GM19372 (cell line): ENCODE data around the gene EXOC4.
"Not testable (repeated sequence)": the region's sequence is repeated elsewhere in the genome, so short reads cannot be mapped to it uniquely, and the experiment has no call there.

Experiments
- ATAC-seq: cut with Tn5 transposase; IDR thresholded peaks from one replicate; pipeline ENCODE4 v1.9.1; 2021; ENCODE audit warnings: mild to moderate bottlenecking, low read depth, moderate library complexity; ENCODE audit not compliant: unreplicated experiment

The EXOC4 gene

DNA sequence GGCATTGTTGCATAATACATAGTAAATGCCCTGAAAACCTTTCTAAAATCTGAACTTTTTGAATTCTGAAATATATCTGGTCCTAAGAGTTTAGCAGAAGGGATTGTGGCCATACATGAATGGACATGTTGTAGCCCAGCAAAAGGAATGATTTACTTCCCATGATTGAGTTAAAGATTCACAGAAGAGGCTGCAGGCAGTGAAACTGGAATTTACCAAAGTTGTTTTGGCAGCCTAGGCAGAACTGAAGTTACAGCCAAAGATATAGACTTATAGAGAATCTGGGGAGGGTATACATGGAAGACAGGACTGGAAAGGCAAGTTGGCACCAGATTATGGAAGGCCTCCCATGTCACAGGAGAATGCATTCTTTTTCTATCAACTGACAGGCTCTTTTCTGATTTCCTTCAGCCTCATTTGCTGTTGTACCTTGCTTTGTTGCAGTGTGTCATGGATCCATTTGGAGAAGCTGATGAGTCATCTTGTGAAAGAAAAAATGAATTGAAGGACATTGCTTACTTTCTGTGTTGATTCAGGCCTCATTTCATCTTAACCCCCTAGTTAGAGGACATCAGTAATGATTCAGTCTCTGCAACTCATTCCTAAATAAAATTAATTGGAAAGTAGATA is 518.1 kb downstream of the EXOC4 start:
- no peak for ATAC-seq

DNA sequence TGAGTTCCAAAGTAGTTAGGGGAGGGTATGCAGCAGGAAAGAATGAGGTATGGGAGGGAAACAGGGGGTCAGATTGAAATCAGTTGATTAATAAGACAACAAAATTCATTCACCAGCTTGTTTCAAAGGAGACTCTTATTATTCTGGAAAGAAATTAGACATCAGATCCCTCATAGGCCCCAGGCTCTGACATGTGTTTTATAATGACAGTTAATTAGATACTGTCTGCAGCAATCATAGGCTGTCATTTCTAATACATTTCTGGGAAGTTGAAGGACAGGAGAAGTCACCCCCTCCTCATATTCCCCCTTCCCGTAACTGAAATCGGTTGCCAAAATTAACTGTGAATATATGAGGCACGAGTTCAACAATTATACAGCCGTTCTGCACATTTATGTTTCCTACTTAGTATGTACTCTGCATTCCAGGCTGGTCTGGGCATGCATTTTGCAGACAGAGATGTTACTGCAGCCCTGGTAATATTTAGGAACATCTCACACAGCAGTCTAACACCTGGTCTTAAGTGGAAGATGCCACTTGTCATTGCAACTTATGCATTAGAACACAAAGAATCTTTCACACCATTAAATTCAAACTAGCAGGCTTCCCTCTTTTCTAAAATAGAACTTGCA is 519.0 kb downstream of the EXOC4 start:
- no peak for ATAC-seq

DNA sequence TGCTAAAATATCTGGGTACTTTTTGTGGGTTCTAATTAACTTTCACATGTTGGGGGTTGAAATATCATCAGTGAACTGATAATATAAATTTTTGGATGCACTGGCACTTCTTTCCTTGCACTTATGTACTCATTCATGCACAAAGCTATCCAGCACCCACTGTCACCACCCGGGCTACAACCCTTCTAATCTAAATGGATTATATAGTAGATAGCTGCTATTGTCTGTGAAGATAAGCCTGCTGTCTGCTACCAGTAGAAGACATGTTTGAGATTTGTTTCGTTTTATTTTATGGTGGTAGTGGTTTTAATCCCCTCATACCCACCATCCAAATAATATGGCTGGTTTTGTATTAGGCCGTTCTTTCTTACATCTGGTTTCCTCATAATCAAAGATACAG is 520.7 kb downstream of the EXOC4 start:
- no peak for ATAC-seq

DNA sequence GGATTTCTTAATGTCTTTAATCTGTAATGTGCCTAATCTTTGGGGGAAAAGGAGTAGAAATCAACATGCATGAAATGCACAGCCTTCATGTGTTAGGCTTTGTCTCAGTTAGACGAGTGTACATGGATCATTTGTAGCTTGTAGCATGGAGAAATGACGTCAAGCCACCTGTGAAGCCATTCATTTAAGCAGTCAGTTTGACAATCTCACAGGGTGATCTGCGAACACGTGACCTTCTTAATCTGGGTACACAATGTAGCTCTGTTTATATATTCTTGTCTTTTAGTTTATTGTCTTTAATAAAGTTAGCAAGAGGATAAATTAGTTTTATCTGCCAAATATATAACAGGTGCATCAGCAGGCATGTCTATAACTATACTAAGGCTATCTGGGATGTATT is 522.3 kb downstream of the EXOC4 start:
- no peak for ATAC-seq

DNA sequence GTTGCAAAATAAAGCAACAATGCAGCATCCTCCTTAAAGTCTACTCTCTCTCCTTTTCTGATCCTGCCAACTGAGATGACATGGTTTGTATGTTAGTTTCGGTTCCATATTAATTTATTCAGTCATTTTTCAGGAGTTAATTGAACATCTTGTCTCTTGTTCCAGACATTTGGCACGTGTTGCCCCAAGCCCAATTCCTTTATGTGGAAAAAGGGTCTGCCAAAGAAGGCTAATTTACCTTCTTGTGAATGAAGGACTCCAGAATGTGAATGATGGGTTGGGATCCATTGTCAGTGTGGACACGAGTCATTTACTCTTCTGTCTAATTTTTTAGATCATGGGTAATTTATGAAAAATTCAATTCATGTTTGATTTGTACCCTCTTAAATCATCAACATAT is 523.4 kb downstream of the EXOC4 start:
- no peak for ATAC-seq

DNA sequence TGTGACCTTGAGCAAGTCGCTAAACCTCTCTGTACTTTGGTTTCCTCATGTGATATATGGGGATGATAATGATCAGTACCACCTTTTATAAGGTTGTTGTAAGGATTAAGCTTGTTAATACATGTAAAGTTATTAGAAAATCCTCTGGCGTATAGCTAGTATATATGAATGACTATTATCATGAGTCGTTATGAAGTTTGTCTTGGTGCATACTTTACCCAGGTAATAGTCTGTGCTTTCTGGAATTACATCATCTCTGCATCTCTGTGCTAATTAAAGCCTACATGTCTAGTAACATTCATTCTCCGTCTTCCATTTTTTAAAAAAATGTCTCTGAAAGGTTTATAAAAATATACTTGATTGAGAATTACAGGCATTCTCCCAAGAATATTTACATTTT is 524.8 kb downstream of the EXOC4 start:
- ATAC-seq = no peak

DNA sequence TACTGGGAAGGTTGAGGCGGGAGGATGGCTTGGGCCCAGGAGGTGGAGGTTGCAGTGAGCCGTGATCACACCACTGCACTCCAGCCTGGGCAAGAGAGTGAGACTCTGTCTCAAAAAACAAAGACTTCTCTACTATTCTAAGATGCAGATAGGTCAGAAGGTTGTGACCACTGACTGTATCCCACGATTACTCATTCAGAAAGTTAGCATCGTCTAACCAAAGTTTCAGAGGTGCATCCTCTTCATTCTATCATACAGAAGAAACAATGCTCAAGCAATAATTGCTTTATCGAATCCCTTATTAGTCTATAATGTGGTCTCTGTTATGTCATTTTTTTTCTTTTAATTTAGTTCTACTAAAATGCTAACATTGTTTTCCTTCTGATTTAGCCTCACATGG is 525.6 kb downstream of the EXOC4 start:
- ATAC-seq = no peak

DNA sequence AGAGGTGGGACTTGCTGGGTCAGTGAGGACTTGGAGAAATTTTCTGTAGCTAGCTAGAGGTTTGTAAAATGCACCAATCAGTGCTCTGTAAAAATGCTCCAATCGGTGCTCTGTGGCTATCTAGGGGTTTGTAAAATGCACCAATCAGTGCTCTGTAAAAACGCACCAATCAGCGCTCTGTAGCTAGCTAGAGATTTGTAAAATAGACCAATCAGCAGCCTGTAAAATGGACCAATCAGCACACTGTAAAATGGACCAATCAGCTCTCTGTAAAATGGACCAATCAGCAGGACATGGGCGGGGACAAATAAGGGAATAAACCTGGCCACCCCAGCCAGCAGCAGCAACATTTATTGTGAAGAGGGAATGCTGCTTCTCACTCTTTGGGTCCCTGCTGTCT is 526.7 kb downstream of the EXOC4 start:
- ATAC-seq = not testable (repeated sequence)

DNA sequence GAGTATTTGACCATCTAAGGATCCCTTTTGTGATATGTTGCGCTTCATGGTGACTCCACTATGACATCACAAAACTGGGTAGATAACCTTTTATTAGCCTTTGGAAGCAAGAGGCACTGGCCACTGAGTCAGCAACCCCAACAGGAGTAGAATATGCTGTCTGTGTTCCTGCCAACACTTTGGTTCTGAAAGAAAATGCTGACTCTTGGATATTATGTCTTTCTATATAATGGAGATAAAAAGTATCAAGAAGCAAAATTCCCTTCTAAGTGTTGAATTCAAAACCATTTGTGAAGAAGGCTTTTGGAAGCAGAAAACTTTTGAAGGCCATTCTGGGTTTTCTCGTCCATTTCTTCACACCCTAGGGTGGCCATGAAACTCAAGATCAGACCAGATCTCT is 528.0 kb downstream of the EXOC4 start:
- no peak for ATAC-seq

DNA sequence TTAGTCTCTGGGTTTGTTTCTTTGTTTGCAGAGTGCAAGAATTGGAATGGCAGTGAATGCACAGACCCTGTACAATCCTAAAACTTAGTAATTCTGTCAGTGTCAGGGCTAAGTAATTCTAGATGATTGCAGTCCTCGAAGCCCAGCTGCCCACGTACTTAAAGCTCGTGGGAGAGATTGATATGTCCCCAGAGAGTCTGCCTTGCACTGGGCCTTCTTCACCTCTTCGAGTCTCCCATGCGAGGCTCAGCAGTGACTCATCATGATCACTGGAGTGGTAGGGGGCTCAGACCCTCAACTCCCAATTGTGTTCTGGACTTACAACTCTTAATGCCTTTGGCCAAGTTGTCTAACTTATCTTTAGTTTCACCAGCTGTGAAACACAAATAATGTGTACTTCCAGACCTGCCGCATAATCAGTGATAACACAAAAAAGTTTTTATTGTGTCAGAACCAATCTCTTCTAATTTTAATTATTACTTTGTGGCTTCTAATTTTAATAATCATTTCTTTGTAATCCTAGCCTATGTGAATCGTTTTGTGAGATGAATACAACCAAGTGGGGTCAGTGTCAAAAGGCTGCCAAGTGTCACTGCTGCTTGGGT is 528.7 kb downstream of the EXOC4 start:
- ATAC-seq = no peak

DNA sequence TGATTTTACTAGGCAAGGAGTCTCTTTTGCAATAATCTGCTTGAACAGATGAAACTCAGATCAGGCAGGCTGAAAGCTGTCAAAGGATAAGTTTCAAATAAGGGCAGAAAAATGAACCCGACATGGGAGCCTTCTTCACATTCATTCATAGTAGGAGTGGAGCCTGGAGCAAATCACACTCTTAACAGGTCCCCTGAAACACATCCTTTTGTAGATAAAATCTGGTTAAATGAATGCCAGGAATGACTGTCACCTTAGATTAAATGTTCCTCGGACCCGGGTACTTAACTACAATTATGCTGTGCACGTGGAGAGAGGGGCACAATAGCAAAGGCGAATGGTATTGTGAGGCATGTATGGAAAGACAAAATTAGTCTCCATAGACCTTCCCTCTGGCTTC is 529.6 kb downstream of the EXOC4 start:
- no peak for ATAC-seq

DNA sequence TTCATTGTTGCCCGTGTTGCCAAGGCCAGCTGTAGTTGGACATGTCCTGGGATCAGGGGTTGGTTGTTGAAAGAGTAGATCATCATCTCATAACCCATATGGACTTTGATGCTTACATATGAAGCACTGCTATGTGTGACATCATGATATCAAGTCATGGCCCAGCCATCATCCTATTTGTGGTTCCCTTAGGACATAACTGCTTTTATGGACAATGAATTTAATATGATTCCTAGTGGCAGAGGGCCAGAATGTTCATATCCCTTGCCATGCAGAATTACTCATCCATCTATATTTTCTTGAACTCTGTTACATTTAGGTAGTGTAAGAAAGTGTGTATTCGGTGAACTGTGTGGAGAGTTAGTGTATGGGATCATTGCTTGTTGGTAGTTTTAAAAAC is 530.4 kb downstream of the EXOC4 start:
- no peak for ATAC-seq

DNA sequence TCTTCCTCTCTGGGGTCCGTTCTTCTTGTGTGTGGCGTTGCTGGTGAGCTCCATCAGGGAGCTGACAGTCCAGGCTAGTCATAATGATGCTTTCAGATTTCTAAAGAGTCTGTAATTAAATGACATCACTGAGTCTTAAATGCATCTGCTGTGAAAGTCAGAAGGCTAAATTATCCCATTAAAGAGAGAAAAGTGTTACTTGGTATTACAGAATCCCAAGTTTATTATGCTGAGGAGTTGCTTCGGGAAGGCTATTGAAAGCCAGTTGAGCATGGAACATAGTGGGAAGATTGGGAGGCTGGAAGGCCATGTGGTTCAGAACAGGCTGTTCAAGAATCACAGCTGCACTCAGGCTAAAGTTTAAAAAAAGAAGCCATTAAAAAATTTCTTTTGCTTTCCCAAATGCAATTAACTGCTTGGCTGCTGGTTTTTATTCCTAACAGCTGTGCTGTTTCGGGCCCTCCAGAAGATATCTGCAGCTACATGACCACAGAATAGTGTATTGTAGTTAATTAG is 531.7 kb downstream of the EXOC4 start:
- ATAC-seq = no peak

DNA sequence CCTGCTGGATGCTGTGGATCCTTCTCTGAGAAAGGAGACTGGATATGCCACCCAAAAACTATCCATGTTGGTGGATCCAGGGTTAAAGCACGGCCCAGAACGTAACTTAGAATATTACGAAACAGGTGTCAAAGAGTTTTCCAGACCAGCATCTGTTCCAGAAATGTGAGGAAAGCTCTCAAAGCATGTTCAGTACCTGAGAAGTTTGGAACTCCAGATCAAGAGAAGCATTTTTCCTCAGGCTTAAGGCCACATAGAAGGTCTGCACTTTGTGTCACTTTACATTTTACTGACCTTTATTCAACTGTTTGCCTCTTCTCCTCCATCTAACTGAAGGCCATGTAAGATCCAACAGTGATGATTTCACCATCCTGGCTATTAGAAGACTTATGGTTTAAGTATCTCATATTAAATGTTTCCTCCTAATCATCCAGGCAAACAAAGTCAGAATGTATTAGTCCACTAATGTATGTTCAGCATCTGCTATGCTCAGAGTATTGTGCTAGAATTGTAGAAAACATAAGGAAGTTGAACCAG is 533.6 kb downstream of the EXOC4 start:
- ATAC-seq = no peak

DNA sequence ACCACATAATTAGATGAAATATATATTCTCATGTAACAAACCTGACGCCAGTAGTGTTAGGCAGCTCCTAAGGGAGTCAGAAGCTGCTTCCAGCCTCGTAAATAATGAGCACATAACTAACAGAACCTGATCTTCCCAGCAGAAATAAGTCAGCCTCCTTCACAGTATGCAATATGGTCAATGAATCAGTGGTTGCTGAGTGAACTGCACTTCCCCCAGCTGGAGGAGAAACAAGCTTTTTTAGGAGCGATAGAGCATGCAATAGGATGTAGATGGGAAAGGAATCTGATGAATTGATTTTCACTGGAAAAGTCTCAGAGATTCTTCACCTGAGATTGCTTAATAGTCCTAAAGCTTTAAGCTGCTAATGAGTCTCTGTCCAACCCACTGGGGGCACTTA is 537.1 kb downstream of the EXOC4 start:
- ATAC-seq = no peak

DNA sequence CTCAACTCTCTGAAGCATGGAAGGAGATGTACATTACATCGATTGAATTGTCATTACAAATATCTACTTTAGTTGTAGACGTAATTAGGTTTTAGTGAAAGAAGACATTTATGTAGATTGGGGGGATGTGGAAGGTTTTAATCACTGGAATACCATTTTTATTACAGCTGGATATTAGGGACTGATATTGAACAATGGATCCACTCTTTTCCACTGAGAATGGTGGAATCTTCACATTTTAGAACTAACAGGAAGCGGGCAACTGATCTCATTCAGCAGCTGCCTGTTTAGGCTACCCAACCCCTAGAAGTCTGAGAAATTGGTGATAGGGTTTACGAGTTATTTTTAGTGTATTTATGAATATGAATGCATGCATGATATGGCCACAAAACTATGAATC is 538.0 kb downstream of the EXOC4 start:
- no peak for ATAC-seq

DNA sequence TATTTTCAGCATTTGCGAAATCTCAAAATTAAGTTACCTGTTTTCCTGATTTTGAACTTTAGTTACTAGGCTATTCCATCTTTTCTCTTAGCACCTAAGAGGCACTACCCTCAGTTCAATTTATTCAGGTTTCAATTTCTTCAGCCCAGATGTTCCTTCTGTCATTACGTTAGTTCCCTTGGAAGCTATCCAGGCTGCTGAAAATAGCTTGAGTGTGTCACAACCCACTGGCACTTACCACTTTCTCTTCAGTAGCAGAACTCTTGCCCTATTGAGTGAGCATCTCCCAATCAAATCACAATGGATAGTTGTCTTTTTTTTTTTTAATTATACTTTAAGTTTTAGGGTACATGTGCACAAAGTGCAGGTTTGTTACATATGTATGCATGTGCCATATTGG is 541.6 kb downstream of the EXOC4 start:
- ATAC-seq = no peak

DNA sequence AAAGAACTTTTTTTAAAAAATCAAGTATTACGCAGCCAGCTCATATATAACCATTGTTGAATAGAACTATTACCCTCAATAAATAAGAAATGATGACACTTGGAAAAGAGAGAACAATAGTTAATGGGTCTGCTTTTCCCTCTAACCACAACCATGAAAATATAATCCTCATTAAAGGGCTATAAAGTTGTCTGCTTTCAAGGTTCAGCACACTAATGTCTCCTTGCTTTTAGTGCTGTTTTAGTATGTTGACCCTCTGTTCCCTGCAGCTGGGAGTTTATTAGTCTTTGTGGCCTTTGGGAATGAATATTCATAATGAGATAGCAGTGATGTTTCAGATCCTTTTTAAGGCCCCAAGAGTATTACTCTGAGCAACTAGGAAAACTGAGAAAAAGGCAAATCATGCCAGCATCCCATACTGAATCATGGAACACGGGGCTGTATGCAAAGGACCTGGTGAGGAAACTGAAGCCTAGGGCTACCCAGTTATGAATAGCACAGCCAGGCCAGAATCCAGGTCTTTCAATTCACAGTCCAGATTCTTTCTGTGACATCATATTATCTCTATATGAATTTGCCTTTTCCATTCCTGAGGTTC is 542.3 kb downstream of the EXOC4 start:
- no peak for ATAC-seq

DNA sequence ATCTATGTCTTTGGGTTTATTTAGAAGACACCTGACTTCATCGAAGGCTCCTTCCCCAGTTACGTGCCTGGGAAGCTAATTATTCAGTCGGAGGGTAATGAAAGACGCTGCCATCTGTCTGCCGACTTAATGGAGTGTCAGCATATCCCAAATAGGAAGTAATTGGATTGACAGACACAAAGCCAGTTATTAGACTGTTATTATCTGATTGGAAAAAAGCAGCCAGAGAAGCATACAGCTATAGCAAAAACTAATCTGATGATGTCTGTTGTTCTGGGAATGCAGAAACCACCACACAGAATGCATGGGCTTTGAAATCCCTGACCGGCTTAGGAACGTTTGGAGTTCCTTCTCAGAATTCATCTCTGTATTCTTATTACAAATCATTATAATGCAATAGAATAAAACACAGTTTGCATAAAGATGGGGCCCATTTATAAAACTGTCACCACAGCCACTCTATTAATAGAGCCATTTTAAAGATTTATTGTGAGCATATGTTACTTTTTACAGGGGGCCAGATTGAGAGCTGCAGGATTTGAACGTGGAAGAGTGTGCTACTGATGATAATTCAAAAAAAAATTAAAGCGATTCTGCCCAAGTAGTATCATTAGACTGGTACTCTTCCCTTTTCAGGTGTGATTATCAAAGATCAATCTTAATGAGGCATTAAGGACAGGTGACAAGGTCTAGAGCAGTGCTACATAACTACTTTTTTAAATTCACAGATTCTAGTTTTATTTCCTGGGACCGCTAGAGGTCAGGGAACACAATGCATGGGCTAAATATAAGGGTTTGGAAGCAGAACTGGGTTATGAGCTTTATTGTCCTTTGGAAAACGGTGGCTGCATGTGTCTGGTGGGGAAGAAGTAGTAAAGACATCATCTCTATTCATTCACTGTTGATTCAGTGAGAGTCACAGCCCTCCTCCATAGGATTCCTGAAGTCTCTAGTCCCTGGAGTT is 544.2 kb downstream of the EXOC4 start:
- ATAC-seq = no peak

DNA sequence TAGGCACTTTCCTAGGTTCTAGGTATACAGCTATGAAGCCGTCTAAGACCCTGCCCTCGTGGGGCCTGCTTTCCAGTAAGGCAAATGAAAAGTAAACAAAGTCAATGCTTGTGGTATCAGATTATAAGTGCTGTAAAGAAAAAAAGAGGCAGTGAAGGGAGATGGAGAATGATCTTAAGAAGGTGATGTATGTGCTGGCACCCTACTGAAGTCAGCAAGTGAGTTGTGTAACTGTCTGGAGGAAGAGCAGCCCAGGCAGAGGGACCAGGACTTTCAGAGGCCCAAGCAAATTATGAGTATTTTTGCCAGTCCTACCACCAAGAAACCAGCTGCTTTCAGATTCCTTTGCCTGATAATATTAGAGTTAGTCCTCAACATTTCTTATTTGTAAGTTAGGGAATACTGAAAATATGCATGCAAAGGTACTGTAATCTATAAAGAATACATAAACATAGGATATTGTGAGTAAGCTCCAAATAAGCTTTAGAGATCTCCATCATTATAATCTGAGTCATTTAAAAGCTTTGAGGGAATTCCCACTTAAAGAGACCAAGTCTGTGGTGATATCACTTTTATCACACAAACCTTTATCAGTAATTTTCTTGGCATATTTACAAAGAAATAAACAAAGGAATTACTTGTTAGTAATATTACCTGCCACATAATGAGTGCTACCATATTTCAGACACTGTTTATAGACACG is 545.1 kb downstream of the EXOC4 start:
- no peak for ATAC-seq
